Measurements from ENCODE around the gene PRRX1. TPM values are rescaled to one million over a fixed set of nuclear protein-coding genes. Genes with fewer than 3 reads are reported as not detected.

PRRX1 gene
- total and polyA plus RNA-seq, 9 donors: 31.2 to 80.3 (median 60.8) TPM

DNA sequence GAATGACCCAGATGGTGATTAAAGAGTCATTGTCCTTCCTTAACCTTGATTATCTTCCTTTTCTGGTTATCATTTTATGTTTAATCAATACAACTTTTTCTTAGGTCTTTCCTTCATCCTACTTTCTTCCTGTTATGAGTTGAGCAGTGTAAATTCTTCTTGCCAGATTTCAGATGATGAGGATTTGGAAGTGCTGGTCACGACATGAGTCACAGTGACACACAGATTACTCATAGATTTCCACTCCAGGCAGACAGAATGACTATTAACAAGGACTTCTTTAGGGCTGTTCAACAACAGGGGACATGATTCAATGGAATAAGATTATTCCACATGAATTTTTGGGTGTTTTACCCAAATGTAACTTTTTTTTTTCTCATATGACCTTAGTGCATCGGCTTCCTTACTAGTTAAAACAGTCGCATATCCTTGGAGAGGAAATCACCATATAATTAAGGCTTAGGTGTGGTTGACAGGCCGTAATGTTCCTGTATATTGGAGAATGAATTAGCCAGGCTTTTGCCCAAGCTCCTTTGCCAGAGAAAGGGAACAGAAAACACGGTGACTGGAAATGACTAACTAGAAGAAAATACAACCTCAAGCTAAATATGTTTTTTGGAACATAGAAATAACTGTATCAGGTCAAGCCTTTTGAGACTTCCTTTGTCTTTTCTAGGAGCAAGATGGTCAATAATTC is 44.2 kb downstream of the PRRX1 start:
- TF ChIP-seq POLR2A (IDR thresholded peaks at IDR 0.05) (no peak), EP300 (IDR thresholded peaks at IDR 0.05) (no peak)
- TF ChIP-seq, protein P1, sequence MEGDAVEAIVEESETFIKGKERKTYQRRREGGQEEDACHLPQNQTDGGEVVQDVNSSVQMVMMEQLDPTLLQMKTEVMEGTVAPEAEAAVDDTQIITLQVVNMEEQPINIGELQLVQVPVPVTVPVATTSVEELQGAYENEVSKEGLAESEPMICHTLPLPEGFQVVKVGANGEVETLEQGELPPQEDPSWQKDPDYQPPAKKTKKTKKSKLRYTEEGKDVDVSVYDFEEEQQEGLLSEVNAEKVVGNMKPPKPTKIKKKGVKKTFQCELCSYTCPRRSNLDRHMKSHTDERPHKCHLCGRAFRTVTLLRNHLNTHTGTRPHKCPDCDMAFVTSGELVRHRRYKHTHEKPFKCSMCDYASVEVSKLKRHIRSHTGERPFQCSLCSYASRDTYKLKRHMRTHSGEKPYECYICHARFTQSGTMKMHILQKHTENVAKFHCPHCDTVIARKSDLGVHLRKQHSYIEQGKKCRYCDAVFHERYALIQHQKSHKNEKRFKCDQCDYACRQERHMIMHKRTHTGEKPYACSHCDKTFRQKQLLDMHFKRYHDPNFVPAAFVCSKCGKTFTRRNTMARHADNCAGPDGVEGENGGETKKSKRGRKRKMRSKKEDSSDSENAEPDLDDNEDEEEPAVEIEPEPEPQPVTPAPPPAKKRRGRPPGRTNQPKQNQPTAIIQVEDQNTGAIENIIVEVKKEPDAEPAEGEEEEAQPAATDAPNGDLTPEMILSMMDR (IDR thresholded peaks at IDR 0.05): no peak
- DNase-seq: no peak
- Histone ChIP-seq H3K9me3 (no peaks in the 10 kb centered on the region), H3K27ac (no peak overlapping the region), H3K27me3 (no peaks in the 10 kb centered on the region), H3K4me3 (no peak overlapping the region), H3K36me3 (no peaks in the 10 kb centered on the region), H3K4me1 (ENCODE audit: insufficient read depth) (no peaks in the 10 kb centered on the region)
- WGBS, 3 donors: 73 to 86% (median 76%) methylated on average over 5 of the region's 5 CpGs
- intact Hi-C loops (cut with DNase I): no loop called here

DNA sequence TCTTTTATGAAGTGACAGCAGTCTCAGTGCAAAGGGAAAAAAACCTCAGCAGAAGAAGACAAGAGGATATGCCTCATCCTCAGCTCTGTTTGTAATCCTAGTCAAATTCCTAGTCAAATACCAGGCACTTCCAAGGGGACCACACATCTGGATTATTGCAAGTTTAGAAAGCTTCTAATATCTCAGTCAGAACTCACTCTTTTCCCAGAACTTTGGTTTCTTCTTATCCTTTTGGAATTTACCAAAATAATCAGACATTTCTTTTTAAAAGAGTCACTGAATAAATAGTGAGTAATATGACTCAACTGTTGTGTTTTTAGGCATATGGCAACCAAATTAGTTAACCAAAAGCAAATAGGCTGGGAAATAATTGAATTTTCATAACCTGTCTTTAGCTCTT is 47.8 kb downstream of the PRRX1 start:
- intact Hi-C loops (cut with DNase I): no loop called here
- Histone ChIP-seq H3K27ac (no peak overlapping the region), H3K36me3 (no peaks in the 10 kb centered on the region), H3K4me3 (no peak overlapping the region), H3K27me3 (no peaks in the 10 kb centered on the region), H3K4me1 (ENCODE audit: insufficient read depth) (peaks cover 3% of the 10 kb centered on the region), H3K9me3 (no peaks in the 10 kb centered on the region)
- DNase-seq: no peak
- TF ChIP-seq EP300 (IDR thresholded peaks at IDR 0.05) (no peak), POLR2A (IDR thresholded peaks at IDR 0.05) (no peak)
- TF ChIP-seq, protein P1 (IDR thresholded peaks at IDR 0.05): no peak

DNA sequence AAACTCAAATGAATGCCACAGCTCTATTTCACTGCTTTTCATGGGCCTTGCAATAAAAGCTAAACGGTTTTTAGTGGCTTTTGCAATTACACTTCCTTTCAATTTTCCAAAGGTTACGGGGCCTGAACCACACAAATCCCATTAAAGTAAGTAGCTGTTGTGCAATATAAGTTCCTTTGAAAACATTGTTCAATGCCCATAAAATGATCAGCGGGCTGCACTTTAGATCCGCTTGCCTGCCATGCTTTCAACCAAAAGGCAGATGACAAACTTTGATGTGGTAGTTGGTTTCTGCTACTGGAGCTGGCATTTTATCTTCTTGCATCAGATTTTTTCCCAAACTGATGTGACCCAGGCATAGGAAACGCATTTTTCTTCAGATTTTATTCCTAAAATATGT is 50.2 kb downstream of the PRRX1 start:
- peaks cover 5% of the 10 kb centered on the region for H3K4me1 ChIP-seq (ENCODE audit: insufficient read depth)
- no peak overlapping the region for H3K4me3 ChIP-seq
- intact Hi-C loops (cut with DNase I): no loop called here
- no peak overlapping the region for H3K27ac ChIP-seq
- WGBS, 3 donors: 91 to 96% (median 93%) methylated on average over 5 of the region's 5 CpGs
- H3K27me3 ChIP-seq: no peaks in the 10 kb centered on the region
- H3K36me3 ChIP-seq: no peaks in the 10 kb centered on the region
- TF ChIP-seq EP300 (IDR thresholded peaks at IDR 0.05) (no peak), POLR2A (IDR thresholded peaks at IDR 0.05) (no peak)
- TF ChIP-seq, protein P1 (IDR thresholded peaks at IDR 0.05): no peak
- H3K9me3 ChIP-seq: no peaks in the 10 kb centered on the region
- DNase-seq: no peak

DNA sequence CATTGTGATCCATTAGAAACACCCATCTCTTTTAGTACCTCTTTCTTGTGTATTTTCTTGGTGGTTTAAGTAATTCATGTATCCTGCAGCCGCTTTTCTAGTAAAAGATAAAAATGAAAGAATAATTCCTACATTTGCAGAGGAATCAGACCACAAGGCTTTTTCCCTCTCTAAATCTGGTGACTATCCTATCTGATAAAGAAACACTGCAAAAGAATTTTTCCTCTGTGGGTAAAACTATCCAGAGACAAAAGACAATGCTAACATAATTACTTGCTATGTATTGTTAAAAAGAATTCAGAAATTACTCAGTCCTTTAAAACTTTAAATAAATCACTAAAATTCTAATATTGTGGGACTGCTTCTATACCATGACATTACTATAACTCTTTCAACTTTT is 51.0 kb downstream of the PRRX1 start:
- Histone ChIP-seq H3K27ac (no peak overlapping the region), H3K27me3 (no peaks in the 10 kb centered on the region), H3K4me1 (ENCODE audit: insufficient read depth) (peaks cover 5% of the 10 kb centered on the region), H3K9me3 (no peaks in the 10 kb centered on the region), H3K36me3 (no peaks in the 10 kb centered on the region), H3K4me3 (no peak overlapping the region)
- TF ChIP-seq, protein P1 (IDR thresholded peaks at IDR 0.05): no peak
- no peak for TF ChIP-seq EP300 (IDR thresholded peaks at IDR 0.05)
- no peak for TF ChIP-seq POLR2A (IDR thresholded peaks at IDR 0.05)
- intact Hi-C loops (cut with DNase I): no loop called here
- WGBS, 3 donors: 54 to 93% (median 92%) methylated on average over 1 of the region's 1 CpG
- no peak for DNase-seq

Measured in ovary (tissue), 9 donors.